Inferior parietal cortex (tissue), 1 donor: ENCODE measurements around the gene ZSCAN31.
"Not testable (repeated sequence)": the region's sequence is repeated elsewhere in the genome, so short reads cannot be mapped to it uniquely, and the experiment has no call there.

Source experiments
- DNase-seq: peaks from one replicate; pipeline ENCODE4 v3.0.0-alpha.2; 2016; ENCODE audit errors: extremely low spot score

Gene ZSCAN31

GRCh38 chr6:28317866-28318265 is 18.1 kb downstream of the ZSCAN31 start:
- DNase-seq = not testable (repeated sequence)

- peak; percentile 17 for DNase-seq
Observed at GRCh38 chr6:28315628-28316027, 20.3 kb downstream of the ZSCAN31 start.

GRCh38 chr6:28312939-28313338 is 23.0 kb downstream of the ZSCAN31 start:
- DNase-seq = no peak

GRCh38 chr6:28311139-28311823 is 24.7 kb downstream of the ZSCAN31 start:
- no peak for DNase-seq

DNA sequence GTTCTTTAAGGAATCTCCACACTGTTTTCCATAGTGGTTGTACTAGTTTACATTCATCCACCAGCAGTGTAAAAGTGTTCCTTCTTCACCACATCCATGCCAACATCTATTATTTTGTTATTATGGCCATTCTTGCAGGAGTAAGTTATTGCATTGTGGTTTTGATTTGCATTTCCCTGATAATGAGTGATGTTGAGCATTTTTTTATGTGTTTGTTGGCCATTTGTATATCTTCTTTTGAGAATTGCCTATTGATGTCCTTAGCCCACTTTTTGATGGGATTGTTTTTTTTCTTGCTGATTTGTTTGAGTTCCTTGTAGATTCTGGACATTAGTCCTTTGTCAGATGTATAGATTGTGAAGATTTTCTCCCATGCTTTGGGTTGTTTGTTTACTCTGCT is 29.6 kb downstream of the ZSCAN31 start:
- DNase-seq = not testable (repeated sequence)

GRCh38 chr6:28303570-28303969 is 32.4 kb downstream of the ZSCAN31 start:
- DNase-seq = no peak

DNA sequence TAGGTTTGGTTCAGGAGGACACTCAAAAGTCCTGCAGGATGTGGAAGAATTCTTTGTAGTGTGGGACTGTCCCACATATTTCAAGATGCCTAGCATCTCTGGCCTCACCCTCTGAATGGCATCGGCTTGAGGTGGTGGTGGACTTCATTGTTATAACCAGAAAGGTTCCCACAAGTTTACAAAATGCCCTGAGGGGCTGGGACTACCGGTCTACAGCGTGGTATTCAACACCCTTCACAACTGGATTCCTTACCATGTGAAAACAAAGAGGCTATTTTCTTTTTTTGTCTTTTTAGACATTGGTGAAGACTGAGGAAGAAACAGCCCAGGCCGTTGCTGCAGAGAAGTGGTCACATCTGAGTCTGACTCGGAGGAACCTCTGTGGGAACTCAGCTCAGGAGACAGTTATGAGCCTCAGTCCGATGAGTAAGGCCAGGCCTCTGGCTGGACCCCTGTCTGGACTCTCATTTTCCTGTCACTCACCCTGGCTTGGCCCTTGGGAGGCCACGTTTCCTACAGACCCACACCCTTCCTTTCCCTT is 39.4 kb downstream of the ZSCAN31 start:
- no peak for DNase-seq

- DNase-seq = no peak
Observed at GRCh38 chr6:28295326-28295725, 40.6 kb downstream of the ZSCAN31 start.

DNA sequence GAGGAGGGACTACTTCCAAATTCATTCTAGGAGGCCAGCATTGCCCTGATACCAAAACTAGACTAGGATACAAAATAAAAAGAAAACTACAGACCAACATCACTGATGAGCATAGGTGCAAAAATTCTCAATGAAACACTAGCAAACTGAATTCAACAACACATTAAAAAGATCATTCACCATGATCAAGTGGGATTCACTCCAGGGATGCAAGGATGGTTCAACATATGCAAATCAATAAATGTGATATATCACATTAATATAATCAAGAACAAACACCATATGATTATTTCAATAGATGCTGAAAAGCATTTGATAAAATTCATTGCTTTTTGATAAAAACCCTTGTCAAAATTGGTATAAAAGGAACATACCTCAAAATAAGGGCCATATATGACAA is 44.4 kb downstream of the ZSCAN31 start:
- DNase-seq = no peak

DNA sequence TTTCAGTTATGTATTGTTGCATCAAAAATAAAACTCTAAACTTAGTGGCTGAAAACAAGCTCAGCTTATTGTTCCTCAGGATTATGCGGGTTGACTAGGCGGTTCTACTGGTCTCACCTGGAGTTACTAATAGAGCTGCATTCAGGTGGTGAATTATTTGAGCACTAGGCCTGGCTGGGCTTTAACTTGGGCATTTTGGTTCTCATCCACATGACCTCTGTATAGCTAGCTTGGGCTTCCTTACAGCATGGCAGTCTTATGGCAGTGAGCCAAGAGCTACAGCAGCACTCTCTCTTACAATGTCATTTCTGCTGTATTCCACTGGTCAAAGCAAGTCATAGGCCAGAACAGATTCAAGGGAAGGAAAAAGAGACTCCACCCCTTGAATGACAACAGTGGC is 53.0 kb downstream of the ZSCAN31 start:
- DNase-seq = no peak

- peak; percentile 58 for DNase-seq
Observed at GRCh38 chr6:28281288-28282064, 54.5 kb downstream of the ZSCAN31 start, which contains the start of gene PGBD1. Gene PGBD1, plus strand, starts transcription at chr6:28281572. Its CDS starts 2,242 bp downstream, at chr6:28283814.

DNA sequence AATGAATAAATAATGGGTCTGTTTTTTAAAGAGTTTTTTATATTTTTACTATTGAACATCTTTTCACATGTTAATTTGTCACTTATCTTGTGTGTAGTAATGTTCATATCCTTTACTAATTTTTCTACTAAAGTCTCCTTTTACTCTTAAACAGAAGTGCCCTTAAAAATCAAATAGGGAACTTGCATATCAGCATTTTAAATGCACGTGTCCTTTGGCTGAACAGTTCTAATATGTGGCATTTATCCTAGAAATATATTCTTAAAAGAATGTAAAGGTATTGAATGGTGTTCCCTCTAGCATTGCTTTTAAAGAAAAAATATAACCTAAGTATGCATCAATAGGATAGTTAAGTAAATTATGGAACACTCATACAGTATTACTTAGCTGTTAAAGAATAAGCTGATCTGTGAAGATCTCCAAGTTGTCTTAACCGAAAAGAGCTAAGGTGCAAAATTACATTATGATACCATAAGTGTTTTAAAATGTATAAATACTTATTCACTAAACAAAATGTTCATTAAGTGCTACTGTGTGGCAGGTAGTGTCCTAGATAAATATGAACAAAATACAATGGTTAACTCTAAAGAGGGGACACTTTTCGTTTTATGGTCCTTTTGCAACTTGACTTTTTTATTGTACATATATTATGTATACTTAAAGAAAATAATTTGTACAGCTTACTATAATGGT is 55.2 kb downstream of the ZSCAN31 start:
- no peak for DNase-seq

- no peak for DNase-seq
Observed at GRCh38 chr6:28277746-28278145, 58.2 kb downstream of the ZSCAN31 start.

DNA sequence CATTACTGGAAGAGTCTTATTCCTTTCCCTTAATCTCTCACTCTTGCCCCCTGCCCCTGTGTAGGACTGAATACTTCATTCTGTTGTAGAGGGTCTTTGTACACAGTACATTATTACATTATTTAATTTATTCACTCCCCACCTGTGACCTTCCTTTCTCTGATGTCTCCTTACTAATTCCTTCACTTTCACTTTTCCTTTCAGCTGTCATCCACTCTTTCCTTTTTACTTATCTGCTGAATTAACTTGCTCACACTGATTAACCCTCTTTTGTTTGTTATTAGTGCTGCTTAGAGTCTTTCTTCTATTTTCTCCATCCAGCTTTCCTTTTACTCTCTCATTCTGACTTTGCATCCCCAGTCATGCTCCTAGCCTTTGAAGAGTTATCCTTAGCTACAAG is 61.1 kb downstream of the ZSCAN31 start:
- no peak for DNase-seq
